Effector memory CD4-positive, alpha-beta T cell (primary cell): ENCODE measurements around the gene TMEM255B.

ENCODE experiments used
- DNase-seq, 3 donors: peaks; one replicate each; pipeline ENCODE4 v3.0.0-alpha.2; 2020
- H3K27ac ChIP-seq: 2 replicates; pipeline ENCODE4 v1.7.0; 2013; ENCODE audit warnings: mild to moderate bottlenecking, low read length, moderate library complexity; ENCODE audit not compliant: insufficient read depth, poor library complexity, severe bottlenecking
- H3K27me3 ChIP-seq: replicated peaks from 2 replicates; pipeline ENCODE4 v1.7.0; 2013; ENCODE audit warnings: mild to moderate bottlenecking, low read length; ENCODE audit not compliant: insufficient read depth, control insufficient read depth, poor library complexity, severe bottlenecking
- H3K36me3 ChIP-seq: 2 replicates; pipeline ENCODE4 v1.7.0; 2013; ENCODE audit warnings: mild to moderate bottlenecking, low read length, moderate library complexity; ENCODE audit not compliant: control insufficient read depth, insufficient read depth
- H3K4me1 ChIP-seq: 2 replicates; pipeline ENCODE4 v1.7.0; 2013; ENCODE audit warnings: low read length, mild to moderate bottlenecking; ENCODE audit not compliant: control insufficient read depth, insufficient read depth, poor library complexity, severe bottlenecking
- H3K4me3 ChIP-seq: 2 replicates; pipeline ENCODE4 v1.7.0; 2013; ENCODE audit warnings: low read length, low read depth, mild to moderate bottlenecking; ENCODE audit not compliant: insufficient read depth, poor library complexity, severe bottlenecking
- H3K9me3 ChIP-seq: 2 replicates; pipeline ENCODE4 v1.7.0; 2013; ENCODE audit warnings: mild to moderate bottlenecking, low read length, moderate library complexity; ENCODE audit not compliant: control insufficient read depth

The TMEM255B gene

GRCh38 chr13:113852536-113853517 lies 93.8 kb downstream of the TMEM255B start:
- no peak for DNase-seq
- peaks cover 11% of the 10 kb centered on the region for H3K4me1 ChIP-seq
- H3K27ac ChIP-seq = no peak overlapping the region
- H3K27me3 ChIP-seq = no peaks in the 10 kb centered on the region
- no peaks in the 10 kb centered on the region for H3K9me3 ChIP-seq
- no peaks in the 10 kb centered on the region for H3K36me3 ChIP-seq
- no peak overlapping the region for H3K4me3 ChIP-seq

GRCh38 chr13:113853518-113854237 lies 94.7 kb downstream of the TMEM255B start:
- Histone ChIP-seq H3K27ac (no peak overlapping the region), H3K4me1 (peaks cover 11% of the 10 kb centered on the region), H3K9me3 (no peaks in the 10 kb centered on the region), H3K36me3 (no peaks in the 10 kb centered on the region), H3K4me3 (no peak overlapping the region), H3K27me3 (no peaks in the 10 kb centered on the region)
- no peak for DNase-seq

GRCh38 chr13:113854238-113855011 lies 95.4 kb downstream of the TMEM255B start:
- DNase-seq = no peak
- Histone ChIP-seq H3K4me3 (no peak overlapping the region), H3K4me1 (peaks cover 11% of the 10 kb centered on the region), H3K27me3 (no peaks in the 10 kb centered on the region), H3K27ac (no peak overlapping the region), H3K36me3 (no peaks in the 10 kb centered on the region), H3K9me3 (no peaks in the 10 kb centered on the region)

- Histone ChIP-seq H3K4me3 (no peak overlapping the region), H3K27me3 (no peaks in the 10 kb centered on the region), H3K27ac (no peak overlapping the region), H3K4me1 (peaks cover 11% of the 10 kb centered on the region), H3K36me3 (no peaks in the 10 kb centered on the region), H3K9me3 (no peaks in the 10 kb centered on the region)
- DNase-seq = no peak
These were observed 96.2 kb downstream of the TMEM255B start for GRCh38 chr13:113855012-113855921.

GRCh38 chr13:113855931-113856715 lies 97.1 kb downstream of the TMEM255B start:
- no peaks in the 10 kb centered on the region for H3K27me3 ChIP-seq
- no peak overlapping the region for H3K27ac ChIP-seq
- peaks cover 11% of the 10 kb centered on the region for H3K4me1 ChIP-seq
- DNase-seq = no peak
- no peaks in the 10 kb centered on the region for H3K36me3 ChIP-seq
- no peak overlapping the region for H3K4me3 ChIP-seq
- no peaks in the 10 kb centered on the region for H3K9me3 ChIP-seq

- Histone ChIP-seq H3K27ac (no peak overlapping the region), H3K27me3 (no peaks in the 10 kb centered on the region), H3K9me3 (no peaks in the 10 kb centered on the region), H3K4me3 (no peak overlapping the region), H3K36me3 (no peaks in the 10 kb centered on the region), H3K4me1 (peaks cover 11% of the 10 kb centered on the region)
- DNase-seq = no peak
These were observed 97.7 kb downstream of the TMEM255B start for GRCh38 chr13:113856716-113857065.

- DNase-seq = no peak
- Histone ChIP-seq H3K36me3 (no peaks in the 10 kb centered on the region), H3K27ac (no peak overlapping the region), H3K4me3 (no peak overlapping the region), H3K27me3 (peaks cover 1% of the 10 kb centered on the region), H3K9me3 (no peaks in the 10 kb centered on the region), H3K4me1 (peaks cover 11% of the 10 kb centered on the region)
These were observed 98.6 kb downstream of the TMEM255B start for GRCh38 chr13:113857531-113858195.

- H3K27me3 ChIP-seq = peaks cover 14% of the 10 kb centered on the region
- H3K4me1 ChIP-seq = peaks cover 11% of the 10 kb centered on the region
- DNase-seq = no peak
- H3K36me3 ChIP-seq = no peaks in the 10 kb centered on the region
- H3K27ac ChIP-seq = no peak overlapping the region
- H3K4me3 ChIP-seq = no peak overlapping the region
- H3K9me3 ChIP-seq = no peaks in the 10 kb centered on the region
These were observed 100.5 kb downstream of the TMEM255B start for GRCh38 chr13:113859311-113860050.
